HepG2 (cell line): ENCODE data around the gene HIRA. TPM values are rescaled to one million over a fixed set of nuclear protein-coding genes. Genes with fewer than 3 reads are reported as not detected.

Experiments used
- ASH2L ChIP-seq: fragments of 300-600, 200-600 bp; sonication (generic); IDR thresholded peaks from 2 replicates; pipeline ENCODE4 v1.7.0; 2017; ENCODE audit warnings: low read depth, mild to moderate bottlenecking, moderate library complexity, mixed read lengths, low read length; ENCODE audit not compliant: insufficient read length
- BORCS8-MEF2B ChIP-seq: sonication (generic); formaldehyde crosslinking; IDR thresholded peaks from 2 replicates; pipeline ENCODE4 v1.8.0; 2022; ENCODE audit warnings: mild to moderate bottlenecking, missing genetic modification reagents
- E2F5 ChIP-seq: sonication (generic); formaldehyde crosslinking; conservative IDR thresholded peaks from 2 replicates; pipeline ENCODE4 v1.4.0; 2020; ENCODE audit warnings: missing genetic modification reagents
- ELK4 ChIP-seq: sonication (generic); formaldehyde crosslinking; IDR thresholded peaks from 2 replicates; pipeline ENCODE4 v1.9.0; 2021; ENCODE audit warnings: missing genetic modification reagents, borderline replicate concordance
- FOXA1 ChIP-seq, 2 experiments: fragments of 450-650 bp in 1 of 2; sonication (generic) in 1 of 2; formaldehyde crosslinking in 1 of 2; IDR thresholded peaks; 2 replicates each; pipeline versions ENCODE4 v1.4.0 to v1.6.1; 2016 to 2020; ENCODE audit warnings: missing genetic modification reagents in 1 of 2
- HDAC1 ChIP-seq: sonication (generic); formaldehyde crosslinking; IDR thresholded peaks from 2 replicates; pipeline ENCODE4 v1.5.1; 2020; ENCODE audit warnings: mild to moderate bottlenecking, missing genetic modification reagents
- KAT8 ChIP-seq: IDR thresholded peaks from 2 replicates; pipeline ENCODE4 v1.6.1; 2016; ENCODE audit warnings: missing genetic modification reagents, missing compliant biosample characterization
- MYC ChIP-seq: sonication (generic); formaldehyde crosslinking; IDR thresholded peaks from 2 replicates; pipeline ENCODE4 v1.9.0; 2021; ENCODE audit warnings: missing genetic modification reagents, borderline replicate concordance
- PPARG ChIP-seq: conservative IDR thresholded peaks from 2 replicates; pipeline ENCODE4 v1.6.1; 2016; ENCODE audit warnings: missing biosample characterization, missing genetic modification reagents
- PRDM10 ChIP-seq: sonication (generic); formaldehyde crosslinking; IDR thresholded peaks from 2 replicates; pipeline ENCODE4 v1.4.0; 2020; ENCODE audit warnings: low read depth, missing genetic modification reagents
- RARA ChIP-seq: IDR thresholded peaks from 2 replicates; pipeline ENCODE4 v1.6.1; 2016; ENCODE audit warnings: missing genetic modification reagents, missing compliant biosample characterization
- RNF219 ChIP-seq: sonication (generic); formaldehyde crosslinking; IDR thresholded peaks from 2 replicates; pipeline ENCODE4 v1.5.0; 2020; ENCODE audit warnings: mild to moderate bottlenecking, missing genetic modification reagents
- SUZ12 ChIP-seq: fragments of 150-350 bp; IDR thresholded peaks from 2 replicates; pipeline ENCODE4 v1.6.1; 2014; ENCODE audit warnings: low read depth, low read length
- TOPORS ChIP-seq: sonication (generic); formaldehyde crosslinking; IDR thresholded peaks from 2 replicates; pipeline ENCODE4 v1.8.0; 2023; ENCODE audit warnings: mild to moderate bottlenecking, missing genetic modification reagents
- ZBTB46 ChIP-seq: sonication (generic); formaldehyde crosslinking; IDR thresholded peaks from 2 replicates; pipeline ENCODE4 v1.4.0; 2020; ENCODE audit warnings: mild to moderate bottlenecking, missing genetic modification reagents, borderline replicate concordance
- ZFP41 ChIP-seq: sonication (generic); formaldehyde crosslinking; IDR thresholded peaks from 2 replicates; pipeline ENCODE4 v1.4.0; 2020; ENCODE audit warnings: mild to moderate bottlenecking, missing genetic modification reagents, borderline replicate concordance
- ZFYVE20 ChIP-seq: sonication (generic); formaldehyde crosslinking; IDR thresholded peaks from 2 replicates; pipeline ENCODE4 v1.8.0; 2023; ENCODE audit warnings: low read depth, mild to moderate bottlenecking, moderate library complexity, missing genetic modification reagents, borderline replicate concordance
- ZNF326 ChIP-seq: sonication (generic); formaldehyde crosslinking; IDR thresholded peaks from 2 replicates; pipeline ENCODE4 v1.4.0; 2020; ENCODE audit warnings: missing genetic modification reagents, borderline replicate concordance
- ZNF451 ChIP-seq: sonication (generic); formaldehyde crosslinking; IDR thresholded peaks from 2 replicates; pipeline ENCODE4 v1.5.0; 2020; ENCODE audit warnings: mild to moderate bottlenecking, missing genetic modification reagents
- polyA plus RNA-seq, 8 experiments: library from polyadenylated mRNA; depleted of rRNA in 3 of 8; stranded (reverse) in 7 of 8; unstranded in 1 of 8; fragments of >200 nt; fragmentation: Illumina TruSeq in 4 of 8; extraction: Trizol in 4 of 8; gene quantifications; 2 replicates each; pipeline versions ENCODE4 v1.2.1 to v1.2.3, GENCODE V29; 2011 to 2016; ENCODE audit warnings: low read depth in 4 of 8, missing spikeins in 1 of 8, mixed read lengths in 1 of 8; ENCODE audit not compliant: insufficient read depth in 1 of 8
- total RNA-seq, 5 experiments: library from RNA; depleted of rRNA; stranded (reverse); fragments of >200 nt; fragmentation: Illumina TruSeq; extraction: Trizol; gene quantifications; 2 replicates each; pipeline ENCODE4 v1.2.3, GENCODE V29; 2016; ENCODE audit warnings: low read depth in 1 of 5

The HIRA gene
- total and polyA plus RNA-seq, 2 of the 13 experiments (the other 11 are each of a cell fraction or from before 2014, with no cell fraction given): 21.5 to 29.2 TPM

GRCh38 chr22:19432133-19432851 lies 759 bp upstream of the HIRA start, which contains the start of gene MRPL40 (continued):
- no peak for TF ChIP-seq ZFYVE20 (CRISPR knock-in tag)
- TF ChIP-seq SUZ12: no peak
- peak; percentile 62; the same call in 1 of the 2 replicates for TF ChIP-seq E2F5 (CRISPR knock-in tag)
- TF ChIP-seq ELK4 (CRISPR knock-in tag): peak; percentile 43; the same call in 1 of the 2 replicates
- TF ChIP-seq PPARG: no peak; the same call in 1 of the 2 replicates
- no peak for TF ChIP-seq ZNF326
- TF ChIP-seq RARA: peak; percentile 67
- no peak for TF ChIP-seq FOXA1 (IDR thresholded peaks at IDR 0.05)
- peak; percentile 77 for TF ChIP-seq FOXA1 (CRISPR knock-in tag; IDR thresholded peaks at IDR 0.05)
- TF ChIP-seq MYC (CRISPR knock-in tag): peak; percentile 98
- peak; percentile 98 for TF ChIP-seq HDAC1
- TF ChIP-seq TOPORS (CRISPR knock-in tag): peak; percentile 94
- no peak; the same call in 1 of the 2 replicates for TF ChIP-seq ZNF451
- TF ChIP-seq PRDM10 (CRISPR knock-in tag): peak; percentile 92
- TF ChIP-seq ZFP41 (CRISPR knock-in tag): no peak
- peak; percentile 60; the same call in 1 of the 2 replicates for TF ChIP-seq RNF219 (CRISPR knock-in tag)
- no peak for TF ChIP-seq ZBTB46 (CRISPR knock-in tag)
- TF ChIP-seq KAT8: peak; percentile 98
- TF ChIP-seq BORCS8-MEF2B (CRISPR knock-in tag): peak; percentile 94
- peak; percentile 96 for TF ChIP-seq ASH2L
